ENCODE measurements around the gene IFNA16. TPM values are rescaled to one million over a fixed set of nuclear protein-coding genes. Genes with fewer than 3 reads are reported as not detected.
A peak's percentile ranks its signal among the peaks of the same experiment; 100 is the strongest.
"Not testable (repeated sequence)": the region's sequence is repeated elsewhere in the genome, so short reads cannot be mapped to it uniquely, and the experiment has no call there.

The IFNA16 gene
- total and polyA plus RNA-seq, 5 experiments from 2014 or later, result not detected

GRCh38 chr9:21233258-21233657, 16.1 kb upstream of the IFNA16 start:
- POLR2A ChIA-PET, result no interaction called here
- Mint-ChIP-seq H3K9me3 (no peaks in the 10 kb centered on the region), H3K4me1 (peaks cover 3 to 13% (median 9%) of the 10 kb centered on the region in 4 donors), H3K27me3 (peaks cover 0 to 7% (median 2%) of the 10 kb centered on the region in 5 donors), H3K27ac (peak overlapping the region in 1 of 10 donors; percentile 30), H3K36me3 (no peaks in the 10 kb centered on the region), H3K4me3 (no peak overlapping the region)
- DNase-seq, result no peak
- no peak for ATAC-seq

GRCh38 chr9:21228122-21228521, 11.0 kb upstream of the IFNA16 start, which contains the start of gene IFNA17:
IFNA17 (minus strand) TSS chr9:21228222; CDS start chr9:21228173, 49 bp downstream.
- no peak for ATAC-seq
- H3K27ac Mint-ChIP-seq, result no peak within 1 kb of the TSS
- H3K27me3 Mint-ChIP-seq, result peaks cover 0 to 8% (median 4%) of the 10 kb centered on the region in 5 donors
- no peak for DNase-seq
- H3K4me3 Mint-ChIP-seq, result no peak within 1 kb of the TSS
- POLR2A ChIA-PET, result no interaction called here
- no peaks in the 10 kb centered on the region for H3K36me3 Mint-ChIP-seq
- peaks cover 0 to 3% (median 0%) of the 10 kb centered on the region in 9 donors for H3K9me3 Mint-ChIP-seq
- peaks cover 0 to 2% (median 0%) of the 10 kb centered on the region in 4 donors for H3K4me1 Mint-ChIP-seq

DNA sequence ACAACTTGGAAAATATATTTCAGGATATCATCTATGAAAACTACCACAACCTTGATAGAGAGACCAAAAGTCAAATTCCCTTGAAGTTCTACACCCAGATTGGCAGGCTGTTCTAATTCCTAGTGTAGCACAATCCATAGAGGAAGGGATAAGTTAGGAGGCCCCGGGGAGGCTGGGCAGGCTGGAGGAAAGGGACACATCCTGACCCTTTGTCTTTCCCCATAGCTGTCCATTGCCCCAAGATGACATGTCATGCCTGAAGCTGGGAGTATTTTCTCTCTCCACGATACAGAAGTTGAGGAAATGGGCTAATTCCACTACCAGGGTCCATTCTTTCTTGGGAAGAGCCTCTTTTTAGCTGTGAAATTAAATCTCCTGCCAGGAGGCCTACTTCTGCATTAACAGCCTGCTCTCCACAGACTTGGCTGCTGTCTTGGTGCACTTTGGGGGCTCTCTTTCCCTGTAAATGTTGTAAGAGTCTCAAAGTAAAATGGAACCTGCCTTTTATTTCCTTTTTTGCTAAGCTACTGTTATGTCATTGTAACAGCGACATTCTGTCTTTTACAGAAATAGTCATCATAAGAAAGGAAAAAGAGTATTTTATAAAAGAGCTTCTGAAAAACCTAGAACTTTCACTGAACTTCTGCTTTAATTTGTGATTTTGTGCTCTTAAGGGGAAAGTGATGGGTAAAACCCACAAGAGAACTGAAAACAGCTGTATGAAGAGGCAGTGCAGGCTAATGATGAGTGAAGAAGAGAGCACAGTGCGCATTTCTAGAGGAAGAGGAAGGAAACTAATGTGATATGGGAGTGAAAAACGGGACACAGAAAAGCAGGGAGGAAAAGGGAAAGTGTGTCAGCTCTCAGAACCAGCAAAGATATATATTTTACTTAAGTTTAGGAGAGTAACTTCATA, 3.4 kb downstream of the IFNA16 start:
- H3K36me3 Mint-ChIP-seq, H3K4me1 Mint-ChIP-seq, H3K9me3 Mint-ChIP-seq, POLR2A ChIA-PET: not testable (repeated sequence)
- Mint-ChIP-seq H3K27ac (peak overlapping the region in 4 of 10 donors; percentile 10 to 68 (median 52)), H3K27me3 (peaks cover 3 to 17% (median 8%) of the 10 kb centered on the region in 5 donors), H3K4me3 (peak overlapping the region; percentile 17 to 64 (median 48))
- ATAC-seq (peak; percentile 53 to 54), DNase-seq (peak in 2 of 10 donors; percentile 11 to 25)

DNA sequence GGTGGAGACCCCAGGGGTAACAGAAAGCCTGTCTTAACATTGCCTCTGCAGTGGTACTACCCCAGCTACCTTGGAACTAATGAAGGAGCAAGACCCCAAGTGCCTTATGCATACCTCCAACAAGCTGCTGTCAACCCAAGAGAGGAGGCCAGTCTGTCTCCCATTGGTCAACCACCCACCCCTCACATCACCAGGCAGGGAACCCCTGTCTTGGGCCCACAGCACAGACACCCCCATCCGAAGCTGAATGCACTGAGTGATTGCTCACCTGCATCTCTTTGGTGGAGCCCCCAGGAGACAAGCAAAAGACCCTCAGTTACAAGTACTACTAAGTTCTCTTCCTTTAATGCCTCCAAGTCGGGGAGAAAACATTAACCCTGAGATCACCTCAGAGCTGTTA, 5.0 kb downstream of the IFNA16 start:
- ATAC-seq, H3K9me3 Mint-ChIP-seq, H3K4me1 Mint-ChIP-seq, H3K36me3 Mint-ChIP-seq, H3K27me3 Mint-ChIP-seq, POLR2A ChIA-PET, H3K4me3 Mint-ChIP-seq, DNase-seq: not testable (repeated sequence)
- peak overlapping the region in 1 of 10 donors; percentile 35 for H3K27ac Mint-ChIP-seq

DNA sequence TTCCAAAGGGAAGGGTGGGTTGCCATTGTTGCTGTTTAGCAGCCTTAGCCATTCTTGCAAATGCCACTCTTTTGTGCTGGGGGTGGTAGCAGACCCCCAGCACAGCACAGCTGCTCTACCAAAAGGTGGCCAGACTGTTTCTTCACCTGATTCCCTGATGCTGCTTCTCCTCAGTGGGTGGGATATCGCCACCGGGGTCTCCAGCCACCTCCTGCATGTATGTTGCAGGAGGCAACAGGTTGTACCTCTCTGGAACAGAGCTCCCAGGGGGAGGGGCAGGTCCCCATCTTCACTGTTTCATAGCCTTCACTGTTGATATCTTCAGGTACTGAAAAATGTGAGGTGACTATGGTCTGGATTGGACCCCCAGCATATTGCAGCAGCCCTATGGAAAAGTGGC, 6.3 kb downstream of the IFNA16 start:
- H3K27me3 Mint-ChIP-seq, H3K4me3 Mint-ChIP-seq, H3K9me3 Mint-ChIP-seq, ATAC-seq, H3K4me1 Mint-ChIP-seq, POLR2A ChIA-PET, H3K36me3 Mint-ChIP-seq, DNase-seq, H3K27ac Mint-ChIP-seq: not testable (repeated sequence)

DNA sequence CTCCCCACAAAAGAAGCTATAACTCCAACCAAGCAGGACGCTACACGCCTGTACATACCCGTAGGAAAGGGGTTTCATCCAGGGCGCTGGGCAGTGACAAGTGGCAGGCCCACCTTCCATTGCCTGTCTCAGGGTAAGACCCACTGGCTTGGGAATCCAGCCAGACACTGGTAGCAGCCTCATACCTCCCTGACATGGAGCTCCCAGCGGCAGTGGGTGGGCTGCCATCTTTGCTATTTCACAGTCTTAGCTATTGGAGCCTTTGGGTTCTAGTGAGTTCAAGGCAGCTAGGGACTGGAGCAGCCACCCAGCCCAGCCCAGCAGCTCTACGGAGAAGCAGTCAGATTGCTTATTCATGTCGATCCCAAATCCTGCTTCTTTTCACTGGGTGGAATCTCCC, 6.8 kb downstream of the IFNA16 start:
- Mint-ChIP-seq H3K27me3 (peaks cover 6 to 9% (median 8%) of the 10 kb centered on the region in 5 donors), H3K36me3 (no peaks in the 10 kb centered on the region), H3K9me3 (peaks cover 0 to 3% (median 0%) of the 10 kb centered on the region in 9 donors), H3K4me3 (no peak overlapping the region), H3K27ac (no peak overlapping the region), H3K4me1 (peaks cover 2 to 6% (median 3%) of the 10 kb centered on the region in 4 donors)
- POLR2A ChIA-PET, result no interaction called here
- DNase-seq, result no peak
- no peak for ATAC-seq

DNA sequence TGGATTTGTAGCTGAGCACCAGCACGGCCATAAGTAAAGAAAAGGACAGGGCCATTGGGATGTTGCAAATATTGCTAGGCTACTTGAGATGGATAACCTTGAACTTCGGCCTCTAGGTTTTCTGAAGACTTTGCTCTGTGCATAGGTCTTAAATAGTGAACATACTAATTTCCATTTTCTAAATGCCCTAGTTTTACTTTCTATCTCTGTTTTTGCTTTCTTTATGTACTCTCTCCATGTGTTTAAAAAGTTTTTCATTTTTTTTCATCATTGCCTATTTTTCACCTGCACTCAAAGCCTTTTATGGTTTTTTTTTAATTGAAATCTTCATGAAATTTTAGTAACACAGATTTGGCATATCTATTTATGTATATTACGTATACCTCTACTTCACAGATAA, 10.1 kb downstream of the IFNA16 start, which contains the start of gene IFNA10:
Gene IFNA10, minus strand, starts transcription at position 101 of the 400 bp plus-strand sequence. Its CDS starts 46 bp downstream, at position 55.
- H3K4me3 Mint-ChIP-seq, H3K27ac Mint-ChIP-seq, ATAC-seq, H3K4me1 Mint-ChIP-seq, H3K9me3 Mint-ChIP-seq, DNase-seq, H3K36me3 Mint-ChIP-seq, POLR2A ChIA-PET: not testable (repeated sequence)
- H3K27me3 Mint-ChIP-seq, result peaks cover 3 to 19% (median 14%) of the 10 kb centered on the region in 5 donors

DNA sequence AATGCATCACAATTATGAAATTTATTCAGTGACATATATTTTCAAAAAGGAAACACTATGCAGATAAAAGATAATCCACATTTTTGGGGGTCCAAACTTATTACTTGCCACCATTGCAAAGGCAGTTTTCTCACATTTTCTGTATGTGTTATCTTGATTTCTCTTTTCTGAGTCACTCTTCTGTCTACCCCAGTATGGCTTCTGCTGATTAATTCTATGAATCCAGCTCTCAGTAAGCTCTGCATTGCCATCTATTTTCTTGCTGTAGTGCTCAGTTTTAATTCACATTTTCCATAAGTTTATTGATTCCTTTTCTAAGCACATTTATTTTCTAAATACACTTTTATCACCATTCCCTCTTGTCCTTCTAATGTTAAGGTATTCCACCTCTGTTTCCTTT, 11.9 kb downstream of the IFNA16 start:
- Mint-ChIP-seq H3K36me3 (no peaks in the 10 kb centered on the region), H3K27ac (no peak overlapping the region), H3K9me3 (peaks cover 0 to 5% (median 0%) of the 10 kb centered on the region in 9 donors), H3K4me3 (no peak overlapping the region), H3K4me1 (peaks cover 0 to 2% (median 0%) of the 10 kb centered on the region in 4 donors), H3K27me3 (peaks cover 3 to 28% (median 15%) of the 10 kb centered on the region in 5 donors)
- DNase-seq (no peak), ATAC-seq (no peak)
- POLR2A ChIA-PET, result no interaction called here

- not testable (repeated sequence) for H3K4me3 Mint-ChIP-seq
Measured at GRCh38 chr9:21202105-21202504, 15.0 kb downstream of the IFNA16 start, which contains the start of gene IFNA7. IFNA7 (minus strand) TSS chr9:21202205; CDS start chr9:21202165, 40 bp downstream.

DNA sequence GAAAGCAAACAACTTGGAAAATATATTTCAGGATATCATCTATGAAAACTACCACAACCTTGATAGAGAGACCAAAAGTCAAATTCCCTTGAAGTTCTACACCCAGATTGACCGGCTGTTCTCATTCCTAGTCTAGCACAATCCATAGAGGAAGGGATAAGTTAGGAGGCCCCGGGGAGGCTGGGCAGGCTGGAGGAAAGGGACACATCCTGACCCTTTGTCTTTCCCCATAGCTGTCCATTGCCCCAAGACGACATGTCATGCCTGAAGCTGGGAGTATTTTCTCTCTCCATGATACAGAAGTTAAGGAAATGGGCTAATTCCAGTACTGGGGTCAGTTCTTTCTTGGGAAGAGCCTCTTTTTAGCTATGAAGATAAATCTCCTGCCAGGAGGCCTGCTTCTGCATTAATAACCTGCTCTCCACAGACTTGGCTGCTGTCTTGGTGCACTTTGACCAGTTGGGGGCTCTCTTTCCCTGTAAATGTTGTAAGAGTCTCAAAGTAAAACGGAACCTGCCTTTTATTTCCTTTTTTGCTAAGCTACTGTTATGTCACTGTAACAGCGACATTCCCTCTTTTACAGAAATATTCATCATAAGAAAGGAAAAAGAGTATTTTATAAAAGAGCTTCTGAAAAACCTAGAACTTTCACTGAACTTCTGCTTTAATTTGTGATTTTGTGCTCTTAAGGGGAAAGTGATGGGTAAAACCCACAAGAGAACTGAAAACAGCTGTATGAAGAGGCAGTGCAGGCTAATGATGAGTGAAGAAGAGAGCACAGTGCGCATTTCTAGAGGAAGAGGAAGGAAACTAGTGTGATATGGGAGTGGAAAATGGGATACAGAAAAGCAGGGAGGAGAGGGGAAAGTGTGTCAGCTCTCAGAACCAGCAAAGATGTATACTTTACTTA, 22.0 kb downstream of the IFNA16 start:
- H3K4me3 Mint-ChIP-seq, result peak overlapping the region; percentile 33 to 78 (median 56)
- H3K27ac Mint-ChIP-seq, result not testable (repeated sequence)

More at GRCh38 chr9:21202105-21202504, 15.0 kb downstream of the IFNA16 start, which contains the start of gene IFNA7:
- DNase-seq, H3K9me3 Mint-ChIP-seq, ATAC-seq, POLR2A ChIA-PET, H3K27ac Mint-ChIP-seq, H3K36me3 Mint-ChIP-seq, H3K4me1 Mint-ChIP-seq: not testable (repeated sequence)
- H3K27me3 Mint-ChIP-seq, result peaks cover 3 to 30% (median 15%) of the 10 kb centered on the region in 5 donors

DNA sequence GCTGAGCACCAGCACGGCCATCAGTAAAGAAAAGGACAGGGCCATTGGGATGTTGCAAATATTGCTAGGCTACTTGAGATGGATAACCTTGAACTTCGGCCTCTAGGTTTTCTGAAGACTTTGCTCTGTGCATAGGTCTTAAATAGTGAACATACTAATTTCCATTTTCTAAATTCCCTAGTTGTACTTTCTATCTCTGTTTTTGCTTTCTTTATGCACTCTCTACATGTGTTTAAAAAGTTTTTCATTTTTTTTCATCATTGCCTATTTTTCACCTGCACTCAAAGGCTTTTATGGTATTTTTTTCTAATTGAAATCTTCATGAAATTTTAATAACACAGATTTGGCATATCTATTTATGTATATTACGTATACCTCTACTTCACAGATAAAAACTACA, 29.6 kb downstream of the IFNA16 start, which contains the start of gene IFNA4:
Gene IFNA4, minus strand, starts transcription at position 101 of the 400 bp plus-strand sequence. Its CDS starts 56 bp downstream, at position 45.
- POLR2A ChIA-PET, H3K9me3 Mint-ChIP-seq, H3K27me3 Mint-ChIP-seq, H3K4me3 Mint-ChIP-seq, ATAC-seq, H3K27ac Mint-ChIP-seq, DNase-seq, H3K36me3 Mint-ChIP-seq: not testable (repeated sequence)
- H3K4me1 Mint-ChIP-seq, result peaks cover 8 to 13% (median 12%) of the 10 kb centered on the region in 4 donors

More for the DNA sequence above, 22.0 kb downstream of the IFNA16 start:
- H3K9me3 Mint-ChIP-seq, H3K36me3 Mint-ChIP-seq, H3K4me1 Mint-ChIP-seq, POLR2A ChIA-PET, H3K27me3 Mint-ChIP-seq: not testable (repeated sequence)
- peak in 7 of 10 donors; percentile 6 to 57 (median 43) for DNase-seq
- ATAC-seq, result peak; percentile 91 to 97

All from naive thymus-derived CD8-positive, alpha-beta T cell (primary cell).